HG02571 (cell line): ENCODE data around the gene MLEC.
A peak's percentile ranks its signal among the peaks of the same experiment; 100 is the strongest.

ENCODE experiments used
- ATAC-seq: cut with Tn5 transposase; IDR thresholded peaks from one replicate; pipeline ENCODE4 v1.9.1; 2021; ENCODE audit warnings: mild to moderate bottlenecking, moderate library complexity; ENCODE audit not compliant: unreplicated experiment

Gene MLEC, protein sequence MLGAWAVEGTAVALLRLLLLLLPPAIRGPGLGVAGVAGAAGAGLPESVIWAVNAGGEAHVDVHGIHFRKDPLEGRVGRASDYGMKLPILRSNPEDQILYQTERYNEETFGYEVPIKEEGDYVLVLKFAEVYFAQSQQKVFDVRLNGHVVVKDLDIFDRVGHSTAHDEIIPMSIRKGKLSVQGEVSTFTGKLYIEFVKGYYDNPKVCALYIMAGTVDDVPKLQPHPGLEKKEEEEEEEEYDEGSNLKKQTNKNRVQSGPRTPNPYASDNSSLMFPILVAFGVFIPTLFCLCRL

DNA sequence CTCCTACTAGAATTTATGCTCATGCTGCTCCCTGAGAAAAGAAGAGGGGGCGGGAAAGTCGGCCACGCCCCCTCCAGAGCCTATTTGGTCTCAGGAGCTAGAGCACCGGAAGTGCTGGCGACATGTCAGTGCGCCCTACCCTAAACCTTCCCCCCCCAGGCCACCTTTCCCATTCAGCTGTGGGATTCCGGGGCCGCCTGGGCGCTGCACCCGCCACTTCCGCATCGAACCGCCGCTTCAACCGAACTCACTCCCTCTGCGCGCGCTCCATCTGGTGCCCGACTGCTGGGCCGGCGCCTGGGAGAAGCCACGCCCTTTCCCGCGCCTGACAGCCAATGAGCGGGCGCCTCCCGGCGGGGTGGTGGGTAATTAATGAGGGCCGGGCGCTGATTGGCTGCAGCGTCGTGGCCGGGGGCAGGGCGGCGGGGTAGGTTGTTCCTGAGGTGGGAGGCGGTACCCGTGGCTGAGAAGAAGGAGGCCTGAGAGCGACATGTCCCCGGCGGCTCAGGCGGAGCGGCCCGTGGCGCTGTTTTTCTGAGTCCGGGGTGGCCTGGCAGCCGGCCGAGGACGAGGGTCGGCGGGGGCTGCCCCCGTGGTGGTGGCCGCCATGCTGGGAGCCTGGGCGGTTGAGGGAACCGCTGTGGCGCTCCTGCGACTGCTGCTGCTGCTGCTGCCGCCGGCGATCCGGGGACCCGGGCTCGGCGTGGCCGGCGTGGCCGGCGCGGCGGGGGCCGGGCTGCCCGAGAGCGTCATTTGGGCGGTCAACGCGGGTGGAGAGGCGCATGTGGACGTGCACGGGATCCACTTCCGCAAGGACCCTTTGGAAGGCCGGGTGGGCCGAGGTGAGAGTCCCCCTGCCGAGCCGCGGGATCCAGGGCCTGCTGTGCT lies at the start of gene MLEC:
MLEC (plus strand) TSS at position 460 of the 888 bp plus-strand sequence; CDS start at position 608, 148 bp downstream.
- peak; percentile 68 for ATAC-seq

- ATAC-seq, result peak; percentile 63
Measured at GRCh38 chr12:120639771-120640721, 46.9 kb upstream of the MLEC start, which contains the start of gene CABP1. CABP1 (plus strand) TSS chr12:120640626; CDS start chr12:120640686, 60 bp downstream.

DNA sequence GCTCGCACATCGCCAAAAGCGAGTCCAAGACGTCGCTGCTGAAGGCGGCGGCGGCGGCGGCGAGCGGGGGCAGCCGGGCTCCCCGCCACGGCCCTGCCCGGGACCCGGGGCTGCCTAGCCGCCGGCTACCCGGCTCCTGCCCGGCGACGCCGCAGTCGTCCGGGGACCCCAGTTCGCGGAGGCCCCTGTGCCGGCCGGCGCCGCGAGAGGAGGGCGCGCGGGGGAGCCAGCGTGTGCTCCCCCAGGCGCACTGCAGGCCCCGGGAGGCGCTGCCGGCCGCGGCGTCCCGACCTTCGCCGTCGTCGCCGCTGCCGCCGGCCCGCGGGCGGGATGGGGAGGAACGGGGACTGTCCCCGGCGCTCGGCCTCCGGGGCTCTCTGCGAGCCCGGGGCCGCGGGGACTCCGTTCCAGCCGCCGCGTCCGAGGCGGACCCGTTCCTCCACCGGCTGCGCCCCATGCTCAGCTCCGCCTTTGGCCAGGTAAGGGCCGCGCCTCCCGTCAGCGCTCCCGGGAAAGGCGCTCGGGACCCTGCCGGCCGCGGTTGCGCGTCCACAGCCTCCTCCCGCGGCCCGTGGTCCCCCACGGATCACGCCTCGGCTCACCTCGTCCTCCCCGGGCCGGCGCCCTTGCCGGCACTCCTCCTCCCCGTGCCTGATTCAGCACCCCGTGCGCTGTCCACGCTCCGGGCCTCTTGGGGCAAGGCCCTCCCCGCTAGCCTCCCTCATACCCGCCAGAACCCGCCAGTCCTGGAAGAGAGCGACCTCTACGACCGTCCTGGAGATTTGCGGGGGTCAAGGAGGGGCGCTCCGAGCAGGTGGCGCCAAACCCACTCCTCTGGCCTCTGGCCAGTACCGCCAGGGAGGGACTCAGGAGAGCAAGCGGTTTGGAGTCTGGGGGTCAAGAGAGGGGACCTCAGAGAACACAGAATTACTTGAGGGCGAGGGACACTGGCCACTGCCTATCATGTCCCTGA lies 45.8 kb upstream of the MLEC start:
- peak; percentile 26 for ATAC-seq

DNA sequence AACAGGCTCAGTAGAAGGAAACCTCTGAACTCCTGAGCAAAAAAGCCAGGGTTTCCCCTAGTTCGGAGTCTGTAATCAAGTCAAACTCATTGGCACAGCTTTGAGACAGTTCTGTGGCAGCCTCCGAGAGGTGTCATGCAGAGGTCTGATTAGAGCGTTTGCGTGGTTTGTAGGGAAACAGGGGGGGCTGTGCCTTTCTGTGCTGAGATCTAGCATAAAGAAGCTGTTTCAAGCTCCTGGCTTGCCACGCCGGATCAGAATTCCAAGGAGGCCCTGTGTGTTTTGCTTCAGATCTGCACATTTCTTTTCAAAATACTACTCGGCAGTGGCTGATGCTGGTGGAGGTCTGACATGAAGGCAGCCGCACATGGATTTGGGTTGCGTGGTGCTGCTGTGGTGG lies 44.8 kb upstream of the MLEC start:
- ATAC-seq, result no peak

DNA sequence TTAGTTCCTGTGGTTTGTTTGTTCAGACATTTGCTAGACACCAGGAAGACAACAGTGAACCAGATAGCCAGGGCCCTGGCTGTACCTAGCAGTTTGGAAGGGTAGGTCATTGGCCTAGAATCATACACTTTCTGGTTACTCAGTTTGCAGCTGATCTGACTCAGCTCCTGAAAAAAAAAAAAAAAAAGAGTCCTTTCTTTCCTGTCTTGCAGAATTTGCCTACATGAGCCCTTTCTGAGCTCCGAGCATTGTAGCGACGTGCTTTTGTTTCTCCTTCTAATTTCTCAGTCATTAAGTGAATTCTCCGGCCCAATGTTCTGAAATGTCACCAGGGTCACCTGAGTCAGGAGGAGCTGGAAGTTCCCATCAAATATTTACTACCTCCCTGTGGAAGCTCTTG lies 44.1 kb upstream of the MLEC start:
- ATAC-seq, result no peak

- ATAC-seq, result no peak
Measured at GRCh38 chr12:120643574-120643973, 43.4 kb upstream of the MLEC start.

GRCh38 chr12:120646044-120646443 lies 40.9 kb upstream of the MLEC start:
- ATAC-seq, result no peak

GRCh38 chr12:120647375-120647755 lies 39.6 kb upstream of the MLEC start:
- ATAC-seq, result no peak

GRCh38 chr12:120649442-120650232 lies 37.3 kb upstream of the MLEC start:
- ATAC-seq, result no peak

GRCh38 chr12:120650233-120650690 lies 36.7 kb upstream of the MLEC start:
- no peak for ATAC-seq

- ATAC-seq, result no peak
Measured at GRCh38 chr12:120651821-120652220, 35.1 kb upstream of the MLEC start.

GRCh38 chr12:120652656-120653435 lies 34.1 kb upstream of the MLEC start:
- ATAC-seq, result no peak

DNA sequence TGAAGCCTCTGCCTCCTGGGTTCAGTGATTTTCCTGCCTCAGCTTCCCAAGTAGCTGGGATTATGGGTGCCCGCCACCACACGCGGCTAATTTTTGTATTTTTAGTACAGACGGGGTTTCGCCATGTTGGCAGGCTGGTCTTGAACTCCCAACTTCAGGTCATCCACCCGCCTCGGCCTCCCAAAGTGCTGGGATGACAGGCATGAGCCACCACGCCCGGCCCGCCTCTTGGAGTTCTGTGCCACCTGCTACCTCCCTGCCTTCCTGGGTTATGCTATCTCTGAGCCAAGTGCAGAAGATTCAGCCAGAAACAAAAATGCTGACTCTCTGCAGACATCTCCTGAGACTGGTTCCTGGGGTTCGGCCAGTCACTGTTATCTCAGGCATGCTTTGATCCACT lies 33.3 kb upstream of the MLEC start:
- no peak for ATAC-seq

GRCh38 chr12:120654656-120655055 lies 32.3 kb upstream of the MLEC start:
- no peak for ATAC-seq

DNA sequence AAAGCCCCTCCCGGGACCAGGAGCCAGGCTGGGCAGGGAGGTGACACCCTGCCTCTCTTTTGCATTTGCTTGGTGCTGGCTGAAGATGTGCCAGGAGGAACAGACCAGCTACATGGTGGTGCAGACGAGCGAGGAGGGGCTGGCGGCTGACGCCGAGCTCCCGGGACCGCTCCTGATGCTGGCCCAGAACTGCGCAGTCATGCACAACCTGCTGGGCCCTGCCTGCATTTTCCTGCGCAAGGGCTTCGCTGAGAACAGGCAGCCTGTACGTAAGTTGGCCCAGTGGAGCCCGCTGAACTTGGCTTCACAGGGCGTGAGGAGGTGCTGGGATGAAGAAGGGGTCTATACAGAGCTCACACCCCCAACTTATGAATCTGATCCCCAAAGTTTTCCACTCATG lies 30.9 kb upstream of the MLEC start:
- ATAC-seq, result no peak

DNA sequence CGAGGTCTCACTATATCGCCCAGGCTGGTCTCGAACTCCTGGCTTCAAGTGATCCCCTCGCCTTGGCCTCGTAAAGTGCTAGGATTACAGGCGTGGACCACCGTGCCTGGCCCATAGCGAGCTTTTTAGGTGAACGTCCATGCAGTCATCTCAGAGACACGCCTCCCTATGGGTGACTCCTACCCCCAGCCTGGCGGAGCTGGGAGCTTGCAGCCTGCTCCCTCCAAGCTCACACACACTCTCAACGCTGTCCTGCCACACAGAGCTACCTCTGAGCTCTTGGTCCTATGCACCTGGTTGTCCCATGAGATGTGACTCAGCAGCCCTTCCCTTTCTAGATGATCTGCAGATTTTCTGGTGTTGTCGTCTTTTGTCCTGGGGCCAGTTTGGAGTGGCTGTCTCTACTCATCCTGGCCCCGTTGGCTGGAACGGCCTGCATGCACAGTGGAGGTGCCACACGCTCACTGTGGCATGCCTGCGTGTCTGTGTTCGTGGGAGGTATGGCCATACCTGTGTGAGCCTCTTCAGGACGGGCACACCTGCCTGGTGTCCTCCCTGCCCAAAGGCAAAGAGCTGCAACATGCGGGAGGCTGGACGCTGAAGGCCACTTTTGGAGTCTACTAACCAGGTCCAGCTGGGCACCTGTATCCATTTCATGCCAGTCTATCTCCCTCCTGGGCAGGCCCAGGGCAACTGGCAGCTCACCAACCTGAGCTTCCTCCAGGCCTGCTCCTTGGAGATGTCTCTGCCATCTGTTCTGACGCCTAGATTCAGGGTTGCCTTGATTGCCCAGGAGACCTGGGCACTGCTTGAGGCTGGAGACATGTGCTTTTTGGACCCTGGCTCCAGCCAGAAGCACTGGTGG lies 28.4 kb upstream of the MLEC start:
- no peak for ATAC-seq

GRCh38 chr12:120659151-120659525 lies 27.8 kb upstream of the MLEC start:
- ATAC-seq, result no peak
